Esophagus squamous epithelium (tissue), 5 donors: ENCODE data around the gene ACTRT2. TPM values are rescaled to one million over a fixed set of nuclear protein-coding genes. Genes with fewer than 3 reads are reported as not detected.

Experiments
- DNase-seq: peaks from one replicate; lab custom pipeline; 2025; lab: John Stamatoyannopoulos, UW
- H3K27ac ChIP-seq, 4 donors: fragments of 200-600 bp; sonication (generic); one replicate each; pipeline ENCODE4 v1.5.1; 2016 to 2019; ENCODE audit warnings: mild to moderate bottlenecking in 1 of 4
- H3K27me3 ChIP-seq, 4 donors: fragments of 200-600 bp; sonication (generic); 1 replicate in 3 of 4; 2 replicates in 1 of 4; pipeline versions ENCODE4 v1.5.1 to v1.6.0; 2017 to 2021; ENCODE audit warnings: antibody characterized with exemption in 1 of 4
- H3K36me3 ChIP-seq, 3 donors: fragments of 200-600 bp; sonication (generic); one replicate each; pipeline ENCODE4 v1.5.1; 2016 to 2019
- H3K4me1 ChIP-seq, 3 donors: fragments of 200-600 bp; sonication (generic); one replicate each; pipeline ENCODE4 v1.5.1; 2017 to 2019
- H3K4me3 ChIP-seq, 4 donors: fragments of 200-600 bp; sonication (generic); 1 replicate in 3 of 4; 2 replicates in 1 of 4; pipeline ENCODE4 v1.5.1; 2016 to 2019; ENCODE audit warnings: mild to moderate bottlenecking in 2 of 4, moderate library complexity in 1 of 4
- H3K9me3 ChIP-seq, 3 donors: fragments of 200-600 bp; sonication (generic); one replicate each; pipeline ENCODE4 v1.5.1; 2016 to 2019
- CTCF ChIP-seq, 6 experiments: fragments of 450-650 bp in 4 of 6; fragments of 200-600 bp in 2 of 6; sonication (generic) in 2 of 6; IDR thresholded peaks; one replicate each; pipeline ENCODE4 v1.5.1; 2016 to 2019; ENCODE audit warnings: antibody characterized with exemption in 6 of 6, mild to moderate bottlenecking in 4 of 6, moderate library complexity in 4 of 6
- POLR2A ChIP-seq, 4 donors: fragments of 450-650 bp; IDR thresholded peaks; one replicate each; pipeline ENCODE4 v1.6.1; 2017; ENCODE audit warnings: antibody characterized with exemption in 4 of 4, mild to moderate bottlenecking in 4 of 4, moderate library complexity in 3 of 4
- WGBS, 2 donors: methylation state at CpG; one replicate each; pipeline ENCODE4 v1.1.5; 2018; 5-methylcytosine and 5-hydroxymethylcytosine counted together
- intact Hi-C: fragments of 100-400 bp; cut with DNase I; formaldehyde crosslinking; loops from one replicate; pipeline ENCODE4 v1.15.0; 2022
- total RNA-seq, 4 donors: library from RNA; depleted of rRNA; stranded (reverse); fragments of >200 nt; gene quantifications; one replicate each; pipeline ENCODE4 v1.1.0, GENCODE V29; 2016
- donor health status: DM: yes; HTN: yes; CAD: no.

The ACTRT2 gene
- total RNA-seq, 4 donors from 2014 or later: not detected

DNA sequence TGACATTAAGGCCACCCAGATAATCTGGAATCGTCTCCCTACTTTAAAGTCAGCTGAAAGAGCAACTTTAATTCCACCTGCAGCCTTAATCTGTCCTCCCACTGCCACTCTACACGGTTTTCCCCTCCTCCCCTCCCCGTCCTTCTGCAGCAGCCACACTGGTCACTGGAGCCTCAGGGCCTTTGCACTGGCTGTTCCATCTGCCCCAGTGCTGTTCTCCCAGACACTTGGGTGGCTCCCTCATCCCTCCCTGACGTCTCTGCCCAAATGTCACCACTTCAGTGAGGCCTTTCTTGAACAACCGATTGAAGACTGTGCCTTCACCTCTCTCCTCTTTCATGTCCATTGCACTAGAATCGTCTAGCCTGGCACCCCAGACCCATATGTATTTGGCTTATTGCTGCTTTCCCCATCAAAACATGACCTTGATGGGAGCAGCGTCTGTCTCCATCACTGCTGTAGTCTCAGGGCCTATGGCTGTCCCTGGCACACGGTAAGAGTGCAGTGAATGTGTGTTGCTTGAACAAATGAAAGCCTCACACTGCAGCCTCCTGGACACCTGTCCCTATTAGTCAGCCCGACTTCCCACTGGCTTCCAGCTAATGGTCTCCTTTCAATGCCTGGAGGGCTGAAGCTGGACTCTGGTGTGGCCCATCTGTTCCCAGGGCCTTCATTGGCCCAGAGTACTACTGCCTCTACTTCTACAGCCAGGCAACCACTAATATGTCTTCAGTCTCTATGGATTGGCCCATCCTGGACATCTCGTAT lies 37.2 kb downstream of the ACTRT2 start:
- H3K9me3 ChIP-seq: no peaks in the 10 kb centered on the region
- 68 to 76% methylated on average over 10 of the region's 10 CpGs for WGBS, 2 donors
- H3K27me3 ChIP-seq: peaks cover 10 to 91% (median 14%) of the 10 kb centered on the region in 4 donors
- H3K4me1 ChIP-seq: peaks cover 1 to 12% (median 8%) of the 10 kb centered on the region in 3 donors
- no peak overlapping the region for H3K4me3 ChIP-seq
- no peak overlapping the region for H3K27ac ChIP-seq
- TF ChIP-seq POLR2A (IDR thresholded peaks at IDR 0.05): no peak
- TF ChIP-seq CTCF (IDR thresholded peaks at IDR 0.05): no peak
- no peaks in the 10 kb centered on the region for H3K36me3 ChIP-seq
- DNase-seq: no peak
- intact Hi-C loops: no loop called here

DNA sequence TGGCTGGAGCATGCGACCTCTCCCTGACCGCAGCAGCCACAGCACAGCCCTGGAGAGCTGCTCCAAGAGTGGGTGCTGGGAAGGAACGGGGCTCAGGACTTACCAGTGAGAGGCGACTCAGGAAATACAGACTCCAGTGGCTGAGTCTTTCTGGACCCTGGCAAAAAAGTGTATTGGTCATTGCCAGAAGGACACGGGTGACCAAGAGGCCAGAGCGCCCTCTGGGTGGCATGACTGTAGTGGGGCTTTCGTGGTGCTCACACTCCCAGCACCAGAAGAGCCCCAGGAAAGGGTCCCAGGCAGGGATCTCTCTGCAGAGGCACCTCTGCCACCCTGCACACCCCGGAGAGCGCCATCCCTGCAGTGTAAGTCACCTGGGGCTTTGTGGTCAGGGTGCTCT lies 38.9 kb downstream of the ACTRT2 start:
- Histone ChIP-seq H3K36me3 (no peaks in the 10 kb centered on the region), H3K4me3 (no peak overlapping the region), H3K9me3 (no peaks in the 10 kb centered on the region), H3K27ac (no peak overlapping the region), H3K4me1 (peaks cover 8 to 21% (median 13%) of the 10 kb centered on the region in 3 donors), H3K27me3 (peaks cover 23 to 91% (median 28%) of the 10 kb centered on the region in 4 donors)
- no peak for DNase-seq
- WGBS, 2 donors: 65 to 80% methylated on average over 1 to 6 of the region's 9 CpGs
- TF ChIP-seq CTCF (IDR thresholded peaks at IDR 0.05) (no peak), POLR2A (IDR thresholded peaks at IDR 0.05) (no peak)
- intact Hi-C loops: no loop called here

DNA sequence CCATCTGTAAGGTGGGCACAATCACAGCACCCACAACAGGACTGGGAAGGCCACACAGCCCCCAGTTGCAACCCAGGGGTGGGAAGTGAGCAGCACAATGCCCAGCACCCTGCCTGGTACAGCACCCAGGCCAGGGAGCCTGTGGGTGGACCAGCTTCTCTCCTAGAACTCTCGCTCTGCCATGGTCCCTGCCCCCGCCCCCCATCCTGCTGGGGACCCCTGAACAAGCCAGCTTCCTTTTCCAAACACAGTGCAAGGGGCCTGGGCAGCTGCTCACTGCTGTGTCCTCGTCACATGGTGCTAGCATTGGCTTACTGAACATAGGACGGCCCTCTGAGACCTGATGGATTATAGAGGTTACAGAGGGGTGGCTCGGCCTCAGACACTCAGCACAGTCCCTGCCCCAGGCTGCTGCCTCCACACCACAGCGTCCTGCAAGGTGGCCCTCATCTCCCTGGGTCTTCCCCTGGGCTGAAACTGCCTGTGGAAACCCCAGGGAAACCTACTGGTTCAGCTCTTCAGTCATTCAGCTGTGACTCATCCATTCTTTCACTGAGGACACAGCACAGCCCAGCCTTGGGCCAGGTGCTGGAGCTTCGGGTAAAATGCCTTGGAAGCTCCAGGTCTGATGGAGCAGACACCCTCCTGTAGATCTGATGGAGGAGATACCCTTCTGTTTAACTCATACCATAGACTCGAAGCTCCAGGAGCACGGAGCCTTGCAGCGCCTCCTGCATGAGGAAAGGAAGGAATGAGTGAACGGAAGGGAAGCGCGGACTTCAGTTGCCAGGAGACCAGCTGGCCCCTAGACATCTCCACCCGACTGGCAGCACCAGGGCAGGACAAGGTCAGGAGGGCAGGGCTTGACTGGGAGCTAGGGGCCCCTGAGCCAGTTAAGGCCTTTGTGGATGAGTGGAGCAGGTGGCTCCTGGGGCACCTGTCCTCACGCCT lies 39.6 kb downstream of the ACTRT2 start:
- peaks cover 23 to 95% (median 34%) of the 10 kb centered on the region in 4 donors for H3K27me3 ChIP-seq
- WGBS, 2 donors: 49 to 63% methylated on average over 3 to 8 of the region's 15 CpGs
- intact Hi-C loops: no loop called here
- no peak overlapping the region for H3K27ac ChIP-seq
- no peaks in the 10 kb centered on the region for H3K36me3 ChIP-seq
- no peaks in the 10 kb centered on the region for H3K9me3 ChIP-seq
- peaks cover 8 to 21% (median 13%) of the 10 kb centered on the region in 3 donors for H3K4me1 ChIP-seq
- TF ChIP-seq POLR2A (IDR thresholded peaks at IDR 0.05): no peak
- TF ChIP-seq CTCF (IDR thresholded peaks at IDR 0.05): no peak
- no peak for DNase-seq
- no peak overlapping the region for H3K4me3 ChIP-seq

DNA sequence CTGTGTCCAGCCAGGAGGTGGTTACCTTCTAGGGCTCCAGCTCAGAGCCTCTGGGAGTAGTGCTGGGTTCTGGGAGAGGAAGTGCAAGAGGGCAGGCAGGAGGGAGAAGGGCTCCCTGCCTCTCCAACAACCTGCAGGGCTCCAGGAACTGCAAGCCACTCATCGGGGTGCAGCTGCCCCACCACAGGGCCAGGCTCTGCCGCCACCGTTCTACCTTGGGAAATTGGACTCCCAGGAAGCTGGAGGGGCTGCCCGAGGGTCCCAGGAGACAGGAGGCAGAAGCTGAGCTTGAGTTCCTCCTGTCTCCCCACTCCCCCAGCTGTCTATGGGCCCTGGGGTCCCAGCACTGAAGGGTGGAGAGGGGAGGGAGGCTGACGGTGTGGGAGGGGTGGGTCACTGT lies 40.3 kb downstream of the ACTRT2 start:
- WGBS, 2 donors: 40% methylated on average over 1 of the region's 5 CpGs; no CpG with 5 or more reads in 1 of the 2 donors
- H3K4me3 ChIP-seq: no peak overlapping the region
- intact Hi-C loops: no loop called here
- peaks cover 8 to 21% (median 13%) of the 10 kb centered on the region in 3 donors for H3K4me1 ChIP-seq
- DNase-seq: no peak
- TF ChIP-seq POLR2A (IDR thresholded peaks at IDR 0.05) (no peak), CTCF (IDR thresholded peaks at IDR 0.05) (no peak)
- peaks cover 23 to 95% (median 36%) of the 10 kb centered on the region in 4 donors for H3K27me3 ChIP-seq
- H3K27ac ChIP-seq: no peak overlapping the region
- no peaks in the 10 kb centered on the region for H3K9me3 ChIP-seq
- H3K36me3 ChIP-seq: no peaks in the 10 kb centered on the region
